ENCODE data around the gene LRGUK. TPM values are rescaled to one million over a fixed set of nuclear protein-coding genes. Genes with fewer than 3 reads are reported as not detected.

Gene LRGUK
- polyA plus RNA-seq, 1 donor from 2014 or later: 0.08 TPM

DNA sequence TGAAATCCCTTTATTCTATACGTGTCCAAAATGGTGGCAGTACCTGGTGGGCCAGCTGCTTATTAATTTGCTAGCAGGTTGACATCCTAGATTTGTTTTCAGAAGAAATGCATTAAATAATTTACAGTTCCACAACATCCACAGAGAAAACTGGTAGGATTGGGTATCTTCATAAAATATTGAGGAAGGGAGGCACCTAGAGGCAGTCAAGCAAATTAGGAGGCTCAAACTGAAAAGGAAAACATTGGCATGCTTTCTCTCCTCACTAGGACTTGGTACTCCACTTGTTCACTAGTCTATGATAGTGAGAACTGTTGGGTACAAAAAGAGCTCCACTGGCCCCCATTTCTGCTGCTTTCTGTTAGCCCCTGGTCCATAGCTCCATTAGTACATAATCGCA lies 18.3 kb upstream of the LRGUK start:
- Mint-ChIP-seq H3K27ac (no peak overlapping the region), H3K4me1 (no peaks in the 10 kb centered on the region), H3K9me3 (no peaks in the 10 kb centered on the region), H3K27me3 (no peaks in the 10 kb centered on the region), H3K36me3 (no peaks in the 10 kb centered on the region), H3K4me3 (no peak overlapping the region)

GRCh38 chr7:134113655-134114054 lies 13.5 kb upstream of the LRGUK start:
- Mint-ChIP-seq H3K9me3 (peaks cover 0 to 7% (median 3%) of the 10 kb centered on the region in 3 donors), H3K27ac (no peak overlapping the region), H3K4me3 (no peak overlapping the region), H3K36me3 (no peaks in the 10 kb centered on the region), H3K4me1 (no peaks in the 10 kb centered on the region), H3K27me3 (no peaks in the 10 kb centered on the region)

GRCh38 chr7:134114992-134115391 lies 12.1 kb upstream of the LRGUK start:
- no peaks in the 10 kb centered on the region for H3K4me1 Mint-ChIP-seq
- no peak overlapping the region for H3K4me3 Mint-ChIP-seq
- H3K27ac Mint-ChIP-seq: no peak overlapping the region
- peaks cover 0 to 7% (median 3%) of the 10 kb centered on the region in 3 donors for H3K9me3 Mint-ChIP-seq
- H3K27me3 Mint-ChIP-seq: no peaks in the 10 kb centered on the region
- H3K36me3 Mint-ChIP-seq: no peaks in the 10 kb centered on the region

DNA sequence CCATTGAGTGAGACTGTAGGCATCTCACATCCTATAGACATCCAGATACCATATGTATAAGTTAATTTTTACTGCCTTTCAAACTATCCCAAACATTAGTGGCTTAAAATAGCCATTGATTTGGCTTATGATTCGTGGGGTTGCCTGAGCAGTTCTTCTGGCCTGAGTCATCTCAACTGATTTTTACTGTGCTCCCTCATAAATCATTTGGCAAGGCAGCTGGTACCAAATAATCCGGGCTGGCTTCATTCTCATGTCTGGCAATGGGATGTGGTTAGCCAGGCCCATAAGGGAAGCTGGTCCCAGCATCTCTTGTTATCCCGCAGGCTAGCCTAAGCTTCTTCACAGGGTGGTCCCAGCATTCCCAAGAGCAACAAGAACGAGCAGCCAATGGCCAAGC lies 6.7 kb upstream of the LRGUK start:
- Mint-ChIP-seq H3K27me3 (no peaks in the 10 kb centered on the region), H3K36me3 (no peaks in the 10 kb centered on the region), H3K4me1 (peaks cover 0 to 4% (median 0%) of the 10 kb centered on the region in 3 donors), H3K27ac (no peak overlapping the region), H3K9me3 (peaks cover 0 to 7% (median 2%) of the 10 kb centered on the region in 3 donors), H3K4me3 (no peak overlapping the region)

GRCh38 chr7:134121632-134122139 lies 5.5 kb upstream of the LRGUK start:
- Mint-ChIP-seq H3K36me3 (no peaks in the 10 kb centered on the region), H3K9me3 (peaks cover 0 to 7% (median 2%) of the 10 kb centered on the region in 3 donors), H3K27ac (no peak overlapping the region), H3K4me1 (peaks cover 0 to 7% (median 2%) of the 10 kb centered on the region in 3 donors), H3K27me3 (no peaks in the 10 kb centered on the region), H3K4me3 (no peak overlapping the region)

- no peak overlapping the region for H3K4me3 Mint-ChIP-seq
- no peak overlapping the region for H3K27ac Mint-ChIP-seq
- H3K27me3 Mint-ChIP-seq: peaks cover 3% of the 10 kb centered on the region
- H3K4me1 Mint-ChIP-seq: peaks cover 0 to 17% (median 8%) of the 10 kb centered on the region in 3 donors
- peaks cover 0 to 4% (median 2%) of the 10 kb centered on the region in 3 donors for H3K9me3 Mint-ChIP-seq
- H3K36me3 Mint-ChIP-seq: no peaks in the 10 kb centered on the region
These were observed 4.2 kb upstream of the LRGUK start for GRCh38 chr7:134122980-134123379.

GRCh38 chr7:134126146-134126545 lies 994 bp upstream of the LRGUK start:
- Mint-ChIP-seq H3K27me3 (peaks cover 3% of the 10 kb centered on the region), H3K27ac (no peak overlapping the region), H3K36me3 (no peaks in the 10 kb centered on the region), H3K4me3 (peak overlapping the region in 3 of 4 donors; percentile 87 to 97 (median 88)), H3K4me1 (peaks cover 0 to 20% (median 10%) of the 10 kb centered on the region in 3 donors), H3K9me3 (peaks cover 0 to 3% (median 0%) of the 10 kb centered on the region in 3 donors)

- H3K27ac Mint-ChIP-seq: no peak overlapping the region
- H3K36me3 Mint-ChIP-seq: no peaks in the 10 kb centered on the region
- peaks cover 0 to 20% (median 10%) of the 10 kb centered on the region in 3 donors for H3K4me1 Mint-ChIP-seq
- peak overlapping the region; percentile 87 to 97 (median 90) for H3K4me3 Mint-ChIP-seq
- peaks cover 3% of the 10 kb centered on the region for H3K27me3 Mint-ChIP-seq
- peaks cover 0 to 3% (median 0%) of the 10 kb centered on the region in 3 donors for H3K9me3 Mint-ChIP-seq
These were observed 559 bp upstream of the LRGUK start for GRCh38 chr7:134126596-134126965.

GRCh38 chr7:134128829-134129228 lies 1.7 kb downstream of the LRGUK start:
- H3K27me3 Mint-ChIP-seq: peaks cover 9% of the 10 kb centered on the region
- no peak overlapping the region for H3K4me3 Mint-ChIP-seq
- H3K4me1 Mint-ChIP-seq: peaks cover 0 to 16% (median 10%) of the 10 kb centered on the region in 3 donors
- peaks cover 3% of the 10 kb centered on the region for H3K36me3 Mint-ChIP-seq
- peaks cover 0 to 3% (median 0%) of the 10 kb centered on the region in 3 donors for H3K9me3 Mint-ChIP-seq
- peak overlapping the region in 1 of 3 donors; percentile 42 for H3K27ac Mint-ChIP-seq

GRCh38 chr7:134129856-134130523 lies 2.9 kb downstream of the LRGUK start:
- Mint-ChIP-seq H3K36me3 (peaks cover 3% of the 10 kb centered on the region), H3K9me3 (peaks cover 0 to 3% (median 0%) of the 10 kb centered on the region in 3 donors), H3K27ac (no peak overlapping the region), H3K27me3 (peaks cover 9% of the 10 kb centered on the region), H3K4me3 (peak overlapping the region in 1 of 4 donors; percentile 7), H3K4me1 (peaks cover 0 to 16% (median 10%) of the 10 kb centered on the region in 3 donors)

DNA sequence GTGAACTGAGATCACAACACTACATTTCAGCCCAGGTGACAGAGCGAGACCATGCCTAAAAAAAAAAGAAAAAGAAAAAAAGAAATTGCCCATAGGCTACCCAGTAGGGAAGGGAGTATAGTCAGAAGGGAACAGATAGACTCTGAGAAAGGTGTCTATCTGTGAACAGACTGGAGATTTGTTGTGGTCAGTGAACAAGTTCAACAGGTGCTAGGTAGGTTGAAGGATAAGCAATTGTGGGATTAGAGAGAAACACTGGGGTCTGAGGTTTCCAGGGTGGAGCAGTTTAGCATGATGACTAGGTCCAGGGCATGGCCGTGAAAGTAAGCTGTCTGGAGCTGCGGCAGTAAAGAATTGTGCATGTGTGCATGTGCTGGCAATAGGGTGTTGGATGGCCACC lies 6.9 kb downstream of the LRGUK start:
- Mint-ChIP-seq H3K27ac (no peak overlapping the region), H3K27me3 (peaks cover 6% of the 10 kb centered on the region), H3K9me3 (peaks cover 0 to 3% (median 0%) of the 10 kb centered on the region in 3 donors), H3K36me3 (peaks cover 3% of the 10 kb centered on the region), H3K4me3 (no peak overlapping the region), H3K4me1 (peaks cover 0 to 3% (median 0%) of the 10 kb centered on the region in 3 donors)

DNA sequence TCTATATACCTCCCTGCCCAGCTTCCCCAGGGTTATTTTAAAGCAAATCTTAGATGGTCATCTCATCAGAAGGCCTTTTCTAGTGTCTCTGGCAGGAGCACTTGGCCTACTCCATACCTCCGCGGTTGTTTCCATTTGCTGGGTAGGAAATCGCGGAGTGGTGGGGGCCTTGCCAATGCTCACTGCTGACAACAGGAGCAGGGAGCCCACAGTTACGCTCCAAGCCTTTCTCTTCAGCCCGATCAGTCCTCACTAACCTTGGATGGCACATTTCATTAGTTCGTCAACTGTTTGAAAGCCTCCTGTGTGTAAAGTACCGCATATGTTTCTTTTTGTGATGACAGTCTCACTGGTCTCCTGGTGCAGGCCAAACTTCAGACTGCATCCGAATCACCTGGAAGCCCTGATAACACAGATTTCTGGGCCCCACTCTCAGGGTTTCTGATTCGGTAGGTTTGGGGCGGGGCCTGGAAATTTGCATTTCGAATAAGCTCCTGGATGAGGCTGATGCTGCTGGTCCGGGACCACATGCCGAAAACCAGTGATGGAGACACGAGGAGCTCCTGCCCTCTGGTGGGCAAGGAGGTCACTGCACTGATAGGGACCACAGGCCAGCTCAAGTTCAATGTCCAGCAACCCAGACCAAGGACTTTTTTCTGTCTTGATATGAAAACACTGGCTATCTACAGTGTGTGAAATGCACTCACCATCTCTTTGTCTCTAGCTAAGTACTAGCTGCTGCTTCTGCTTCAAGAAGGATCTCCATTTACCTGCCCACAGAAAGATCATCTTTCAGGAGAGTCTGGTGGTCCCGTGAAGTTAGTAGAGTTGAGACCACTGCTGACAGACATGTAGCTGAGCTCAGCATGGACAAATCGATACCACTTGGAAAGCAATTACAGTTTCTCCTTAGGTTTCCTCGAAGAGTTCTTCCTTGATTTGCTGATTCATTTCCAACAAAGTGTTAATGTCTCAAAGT lies 14.0 kb downstream of the LRGUK start:
- Mint-ChIP-seq H3K36me3 (no peaks in the 10 kb centered on the region), H3K27ac (peak overlapping the region in 1 of 3 donors; percentile 10), H3K27me3 (no peaks in the 10 kb centered on the region), H3K4me3 (peak overlapping the region in 2 of 4 donors; percentile 23 to 63), H3K4me1 (peaks cover 0 to 5% (median 5%) of the 10 kb centered on the region in 3 donors), H3K9me3 (no peaks in the 10 kb centered on the region)

- Mint-ChIP-seq H3K27me3 (no peaks in the 10 kb centered on the region), H3K9me3 (no peaks in the 10 kb centered on the region), H3K4me3 (no peak overlapping the region), H3K36me3 (no peaks in the 10 kb centered on the region), H3K4me1 (peaks cover 0 to 5% (median 5%) of the 10 kb centered on the region in 3 donors), H3K27ac (no peak overlapping the region)
These were observed 14.7 kb downstream of the LRGUK start for GRCh38 chr7:134141868-134142264.

GRCh38 chr7:134153493-134154136 lies 26.5 kb downstream of the LRGUK start:
- Mint-ChIP-seq H3K27me3 (no peaks in the 10 kb centered on the region), H3K4me3 (no peak overlapping the region), H3K9me3 (no peaks in the 10 kb centered on the region), H3K27ac (no peak overlapping the region), H3K36me3 (no peaks in the 10 kb centered on the region), H3K4me1 (peaks cover 0 to 4% (median 2%) of the 10 kb centered on the region in 3 donors)
